ENCODE results near the gene CD74. TPM values are rescaled to one million over a fixed set of nuclear protein-coding genes. Genes with fewer than 3 reads are reported as not detected.

The CD74 gene
- polyA plus RNA-seq, 1 donor from 2014 or later = not detected

- Histone ChIP-seq H3K9me3 (ENCODE audit: low read length) (no peaks in the 10 kb centered on the region), H2AFZ (ENCODE audit: low read depth, low read length) (no peak overlapping the region), H3K27ac (ENCODE audit: low read length) (no peak overlapping the region), H3K4me2 (ENCODE audit: low read length) (no peak overlapping the region), H3K9ac (ENCODE audit: low read length) (no peak overlapping the region), H3F3A (ENCODE audit: insufficient read depth, low read length, poor library complexity, severe bottlenecking) (no peaks in the 10 kb centered on the region), H3K4me3 (ENCODE audit: low read length) (no peak overlapping the region), H3K79me2 (replicated peaks; ENCODE audit: insufficient read depth, low read length) (no peaks in the 10 kb centered on the region), H4K20me1 (ENCODE audit: insufficient read depth) (no peaks in the 10 kb centered on the region), H3K36me3 (ENCODE audit: insufficient read depth, low read length) (no peaks in the 10 kb centered on the region), H3K27me3 (ENCODE audit: insufficient read depth, low read depth, low read length) (no peaks in the 10 kb centered on the region), H3K9me2 (ENCODE audit: insufficient read depth, low read length) (no peaks in the 10 kb centered on the region)
- TF ChIP-seq, protein P1, sequence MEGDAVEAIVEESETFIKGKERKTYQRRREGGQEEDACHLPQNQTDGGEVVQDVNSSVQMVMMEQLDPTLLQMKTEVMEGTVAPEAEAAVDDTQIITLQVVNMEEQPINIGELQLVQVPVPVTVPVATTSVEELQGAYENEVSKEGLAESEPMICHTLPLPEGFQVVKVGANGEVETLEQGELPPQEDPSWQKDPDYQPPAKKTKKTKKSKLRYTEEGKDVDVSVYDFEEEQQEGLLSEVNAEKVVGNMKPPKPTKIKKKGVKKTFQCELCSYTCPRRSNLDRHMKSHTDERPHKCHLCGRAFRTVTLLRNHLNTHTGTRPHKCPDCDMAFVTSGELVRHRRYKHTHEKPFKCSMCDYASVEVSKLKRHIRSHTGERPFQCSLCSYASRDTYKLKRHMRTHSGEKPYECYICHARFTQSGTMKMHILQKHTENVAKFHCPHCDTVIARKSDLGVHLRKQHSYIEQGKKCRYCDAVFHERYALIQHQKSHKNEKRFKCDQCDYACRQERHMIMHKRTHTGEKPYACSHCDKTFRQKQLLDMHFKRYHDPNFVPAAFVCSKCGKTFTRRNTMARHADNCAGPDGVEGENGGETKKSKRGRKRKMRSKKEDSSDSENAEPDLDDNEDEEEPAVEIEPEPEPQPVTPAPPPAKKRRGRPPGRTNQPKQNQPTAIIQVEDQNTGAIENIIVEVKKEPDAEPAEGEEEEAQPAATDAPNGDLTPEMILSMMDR (IDR thresholded peaks at IDR 0.05; ENCODE audit: poor library complexity, severe bottlenecking) = no peak
- TF ChIP-seq POLR2AphosphoS5 (IDR thresholded peaks at IDR 0.05) = no peak
- no peak for TF ChIP-seq EP300 (conservative IDR thresholded peaks at IDR 0.05; ENCODE audit: poor library complexity, severe bottlenecking)
- TF ChIP-seq, protein P2, sequence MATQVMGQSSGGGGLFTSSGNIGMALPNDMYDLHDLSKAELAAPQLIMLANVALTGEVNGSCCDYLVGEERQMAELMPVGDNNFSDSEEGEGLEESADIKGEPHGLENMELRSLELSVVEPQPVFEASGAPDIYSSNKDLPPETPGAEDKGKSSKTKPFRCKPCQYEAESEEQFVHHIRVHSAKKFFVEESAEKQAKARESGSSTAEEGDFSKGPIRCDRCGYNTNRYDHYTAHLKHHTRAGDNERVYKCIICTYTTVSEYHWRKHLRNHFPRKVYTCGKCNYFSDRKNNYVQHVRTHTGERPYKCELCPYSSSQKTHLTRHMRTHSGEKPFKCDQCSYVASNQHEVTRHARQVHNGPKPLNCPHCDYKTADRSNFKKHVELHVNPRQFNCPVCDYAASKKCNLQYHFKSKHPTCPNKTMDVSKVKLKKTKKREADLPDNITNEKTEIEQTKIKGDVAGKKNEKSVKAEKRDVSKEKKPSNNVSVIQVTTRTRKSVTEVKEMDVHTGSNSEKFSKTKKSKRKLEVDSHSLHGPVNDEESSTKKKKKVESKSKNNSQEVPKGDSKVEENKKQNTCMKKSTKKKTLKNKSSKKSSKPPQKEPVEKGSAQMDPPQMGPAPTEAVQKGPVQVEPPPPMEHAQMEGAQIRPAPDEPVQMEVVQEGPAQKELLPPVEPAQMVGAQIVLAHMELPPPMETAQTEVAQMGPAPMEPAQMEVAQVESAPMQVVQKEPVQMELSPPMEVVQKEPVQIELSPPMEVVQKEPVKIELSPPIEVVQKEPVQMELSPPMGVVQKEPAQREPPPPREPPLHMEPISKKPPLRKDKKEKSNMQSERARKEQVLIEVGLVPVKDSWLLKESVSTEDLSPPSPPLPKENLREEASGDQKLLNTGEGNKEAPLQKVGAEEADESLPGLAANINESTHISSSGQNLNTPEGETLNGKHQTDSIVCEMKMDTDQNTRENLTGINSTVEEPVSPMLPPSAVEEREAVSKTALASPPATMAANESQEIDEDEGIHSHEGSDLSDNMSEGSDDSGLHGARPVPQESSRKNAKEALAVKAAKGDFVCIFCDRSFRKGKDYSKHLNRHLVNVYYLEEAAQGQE (IDR thresholded peaks at IDR 0.05; ENCODE audit: borderline replicate concordance) = no peak
- TF ChIP-seq EZH2 (IDR thresholded peaks at IDR 0.05; ENCODE audit: borderline replicate concordance, insufficient read depth, low read length, poor library complexity, severe bottlenecking) = no peak
- TF ChIP-seq MXI1 (conservative IDR thresholded peaks at IDR 0.05; ENCODE audit: poor library complexity, severe bottlenecking) = no peak
- TF ChIP-seq SMC3 (conservative IDR thresholded peaks at IDR 0.05; ENCODE audit: poor library complexity) = no peak
- no peak for TF ChIP-seq RAD21 (conservative IDR thresholded peaks at IDR 0.05)
- TF ChIP-seq TAF1 (IDR thresholded peaks at IDR 0.05; ENCODE audit: low read depth) = no peak
These were observed 10.4 kb downstream of the CD74 start for GRCh38 chr5:150402229-150402773.

GRCh38 chr5:150401376-150402228, 11.1 kb downstream of the CD74 start:
- no peak overlapping the region for H2AFZ ChIP-seq (ENCODE audit: low read depth, low read length)

More at GRCh38 chr5:150401376-150402228, 11.1 kb downstream of the CD74 start:
- Histone ChIP-seq H3F3A (ENCODE audit: insufficient read depth, low read length, poor library complexity, severe bottlenecking) (no peaks in the 10 kb centered on the region), H3K4me2 (ENCODE audit: low read length) (no peak overlapping the region), H3K9me3 (ENCODE audit: low read length) (no peaks in the 10 kb centered on the region), H3K27me3 (ENCODE audit: insufficient read depth, low read depth, low read length) (no peaks in the 10 kb centered on the region), H3K4me3 (ENCODE audit: low read length) (no peak overlapping the region), H3K36me3 (ENCODE audit: insufficient read depth, low read length) (no peaks in the 10 kb centered on the region), H3K9me2 (ENCODE audit: insufficient read depth, low read length) (no peaks in the 10 kb centered on the region), H4K20me1 (ENCODE audit: insufficient read depth) (no peaks in the 10 kb centered on the region), H3K79me2 (replicated peaks; ENCODE audit: insufficient read depth, low read length) (no peaks in the 10 kb centered on the region), H3K27ac (ENCODE audit: low read length) (no peak overlapping the region), H3K9ac (ENCODE audit: low read length) (no peak overlapping the region)
- TF ChIP-seq EZH2 (IDR thresholded peaks at IDR 0.05; ENCODE audit: borderline replicate concordance, insufficient read depth, low read length, poor library complexity, severe bottlenecking) (no peak), TAF1 (IDR thresholded peaks at IDR 0.05; ENCODE audit: low read depth) (no peak), SMC3 (conservative IDR thresholded peaks at IDR 0.05; ENCODE audit: poor library complexity) (no peak), RAD21 (conservative IDR thresholded peaks at IDR 0.05) (no peak), EP300 (conservative IDR thresholded peaks at IDR 0.05; ENCODE audit: poor library complexity, severe bottlenecking) (no peak), MXI1 (conservative IDR thresholded peaks at IDR 0.05; ENCODE audit: poor library complexity, severe bottlenecking) (no peak), POLR2AphosphoS5 (IDR thresholded peaks at IDR 0.05) (no peak)
- TF ChIP-seq, protein P2 (IDR thresholded peaks at IDR 0.05; ENCODE audit: borderline replicate concordance) = no peak
- TF ChIP-seq, protein P1 (IDR thresholded peaks at IDR 0.05; ENCODE audit: poor library complexity, severe bottlenecking) = no peak

Data from neural cell (in vitro differentiated cells).